ENCODE results near the gene CREB3L1.

The CREB3L1 gene

GRCh38 chr11:46235777-46236688 lies 41.4 kb upstream of the CREB3L1 start:
- H4K20me1 ChIP-seq (ENCODE audit: insufficient read depth, low read length, poor library complexity, severe bottlenecking): no peaks in the 10 kb centered on the region
- no peaks in the 10 kb centered on the region for H3K36me3 ChIP-seq (ENCODE audit: insufficient read depth, low read length)
- TF ChIP-seq, protein P1, sequence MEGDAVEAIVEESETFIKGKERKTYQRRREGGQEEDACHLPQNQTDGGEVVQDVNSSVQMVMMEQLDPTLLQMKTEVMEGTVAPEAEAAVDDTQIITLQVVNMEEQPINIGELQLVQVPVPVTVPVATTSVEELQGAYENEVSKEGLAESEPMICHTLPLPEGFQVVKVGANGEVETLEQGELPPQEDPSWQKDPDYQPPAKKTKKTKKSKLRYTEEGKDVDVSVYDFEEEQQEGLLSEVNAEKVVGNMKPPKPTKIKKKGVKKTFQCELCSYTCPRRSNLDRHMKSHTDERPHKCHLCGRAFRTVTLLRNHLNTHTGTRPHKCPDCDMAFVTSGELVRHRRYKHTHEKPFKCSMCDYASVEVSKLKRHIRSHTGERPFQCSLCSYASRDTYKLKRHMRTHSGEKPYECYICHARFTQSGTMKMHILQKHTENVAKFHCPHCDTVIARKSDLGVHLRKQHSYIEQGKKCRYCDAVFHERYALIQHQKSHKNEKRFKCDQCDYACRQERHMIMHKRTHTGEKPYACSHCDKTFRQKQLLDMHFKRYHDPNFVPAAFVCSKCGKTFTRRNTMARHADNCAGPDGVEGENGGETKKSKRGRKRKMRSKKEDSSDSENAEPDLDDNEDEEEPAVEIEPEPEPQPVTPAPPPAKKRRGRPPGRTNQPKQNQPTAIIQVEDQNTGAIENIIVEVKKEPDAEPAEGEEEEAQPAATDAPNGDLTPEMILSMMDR (conservative IDR thresholded peaks at IDR 0.05; ENCODE audit: low read length): no peak
- H3K27me3 ChIP-seq (ENCODE audit: insufficient read depth, low read length, poor library complexity, severe bottlenecking): no peaks in the 10 kb centered on the region
- no peak overlapping the region for H3K4me2 ChIP-seq (ENCODE audit: low read depth, low read length, poor library complexity, severe bottlenecking)
- no peak overlapping the region for H3K4me3 ChIP-seq (ENCODE audit: low read length, poor library complexity, severe bottlenecking)
- H3K79me2 ChIP-seq (ENCODE audit: insufficient read depth, low read length): no peaks in the 10 kb centered on the region
- H3K4me1 ChIP-seq (ENCODE audit: insufficient read depth, low read length, poor library complexity, severe bottlenecking): peaks cover 8% of the 10 kb centered on the region
- H3K9me3 ChIP-seq (ENCODE audit: insufficient read depth, low read depth, low read length): no peaks in the 10 kb centered on the region
- H2AFZ ChIP-seq (ENCODE audit: low read length): no peak overlapping the region
- no peaks in the 10 kb centered on the region for H3K9me2 ChIP-seq (replicated peaks; ENCODE audit: low read depth, low read length)
- H3K9ac ChIP-seq (ENCODE audit: low read depth, low read length, poor library complexity, severe bottlenecking): no peak overlapping the region
- 0 out of 2 replicates have a peak, but pooled peaks cover 3% of the 10 kb centered on the region for H3F3A ChIP-seq (ENCODE audit: low read depth)

- Histone ChIP-seq H3K4me1 (ENCODE audit: insufficient read depth, low read length, poor library complexity, severe bottlenecking) (peaks cover 8% of the 10 kb centered on the region), H3K9me2 (replicated peaks; ENCODE audit: low read depth, low read length) (no peaks in the 10 kb centered on the region), H3K9me3 (ENCODE audit: insufficient read depth, low read depth, low read length) (no peaks in the 10 kb centered on the region), H3F3A (ENCODE audit: low read depth) (0 out of 2 replicates have a peak, but pooled peaks cover 3% of the 10 kb centered on the region), H3K27me3 (ENCODE audit: insufficient read depth, low read length, poor library complexity, severe bottlenecking) (no peaks in the 10 kb centered on the region), H2AFZ (ENCODE audit: low read length) (no peak overlapping the region), H3K79me2 (ENCODE audit: insufficient read depth, low read length) (no peaks in the 10 kb centered on the region), H3K4me2 (ENCODE audit: low read depth, low read length, poor library complexity, severe bottlenecking) (no peak overlapping the region), H3K4me3 (ENCODE audit: low read length, poor library complexity, severe bottlenecking) (no peak overlapping the region), H3K9ac (ENCODE audit: low read depth, low read length, poor library complexity, severe bottlenecking) (no peak overlapping the region), H3K36me3 (ENCODE audit: insufficient read depth, low read length) (no peaks in the 10 kb centered on the region), H4K20me1 (ENCODE audit: insufficient read depth, low read length, poor library complexity, severe bottlenecking) (no peaks in the 10 kb centered on the region)
- TF ChIP-seq, protein P1 (conservative IDR thresholded peaks at IDR 0.05; ENCODE audit: low read length): no peak
- TF ChIP-seq EZH2phosphoT487 (IDR thresholded peaks at IDR 0.05; ENCODE audit: borderline replicate concordance): no peak
Measured at GRCh38 chr11:46236918-46237247, 40.6 kb upstream of the CREB3L1 start.

- Histone ChIP-seq H3K9ac (ENCODE audit: low read depth, low read length, poor library complexity, severe bottlenecking) (no peak overlapping the region), H3K4me1 (ENCODE audit: insufficient read depth, low read length, poor library complexity, severe bottlenecking) (peaks cover 10% of the 10 kb centered on the region), H3K4me2 (ENCODE audit: low read depth, low read length, poor library complexity, severe bottlenecking) (no peak overlapping the region), H3K79me2 (ENCODE audit: insufficient read depth, low read length) (no peaks in the 10 kb centered on the region), H3F3A (ENCODE audit: low read depth) (0 out of 2 replicates have a peak, but pooled peaks cover 3% of the 10 kb centered on the region), H3K4me3 (ENCODE audit: low read length, poor library complexity, severe bottlenecking) (no peak overlapping the region), H2AFZ (ENCODE audit: low read length) (no peak overlapping the region), H4K20me1 (ENCODE audit: insufficient read depth, low read length, poor library complexity, severe bottlenecking) (no peaks in the 10 kb centered on the region), H3K9me2 (replicated peaks; ENCODE audit: low read depth, low read length) (no peaks in the 10 kb centered on the region), H3K27me3 (ENCODE audit: insufficient read depth, low read length, poor library complexity, severe bottlenecking) (no peaks in the 10 kb centered on the region), H3K36me3 (ENCODE audit: insufficient read depth, low read length) (no peaks in the 10 kb centered on the region), H3K9me3 (ENCODE audit: insufficient read depth, low read depth, low read length) (no peaks in the 10 kb centered on the region)
- TF ChIP-seq, protein P1 (conservative IDR thresholded peaks at IDR 0.05; ENCODE audit: low read length): no peak
- TF ChIP-seq EZH2phosphoT487 (IDR thresholded peaks at IDR 0.05; ENCODE audit: borderline replicate concordance): no peak
Measured at GRCh38 chr11:46237248-46238077, 40.0 kb upstream of the CREB3L1 start.

Measured in Loucy (cell line).